ENCODE measurements around the gene MT3.
"Not testable (repeated sequence)": the region's sequence is repeated elsewhere in the genome, so short reads cannot be mapped to it uniquely, and the experiment has no call there.

Gene MT3

DNA sequence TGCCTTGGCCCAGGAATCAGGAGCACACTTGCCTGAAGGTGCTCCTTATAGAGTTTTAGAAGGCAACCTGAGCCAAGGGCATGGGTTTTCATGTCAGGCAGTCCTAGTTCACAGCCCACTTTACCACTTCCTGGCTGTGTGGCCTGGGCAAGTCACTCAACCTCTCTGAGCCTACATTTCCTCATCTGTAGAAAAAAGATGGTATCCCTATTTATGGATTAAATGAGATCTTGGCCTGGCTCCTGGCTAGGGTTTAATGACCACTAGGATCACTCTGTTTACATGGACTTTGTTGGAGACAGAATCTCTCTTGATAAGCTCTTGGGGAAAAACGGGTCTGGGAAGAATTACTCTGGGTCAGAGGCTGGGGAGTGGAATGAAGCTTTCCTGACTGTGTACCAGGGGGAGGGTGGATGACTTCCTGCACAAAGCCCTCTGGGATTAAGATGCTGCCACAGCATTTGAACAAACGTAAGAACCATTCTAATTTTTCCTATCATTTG lies 21.3 kb downstream of the MT3 start:
- DNase-seq, result no peak

GRCh38 chr16:56611281-56611833 lies 22.0 kb downstream of the MT3 start:
- DNase-seq, result no peak

GRCh38 chr16:56613706-56614105 lies 24.4 kb downstream of the MT3 start:
- no peak for DNase-seq

DNA sequence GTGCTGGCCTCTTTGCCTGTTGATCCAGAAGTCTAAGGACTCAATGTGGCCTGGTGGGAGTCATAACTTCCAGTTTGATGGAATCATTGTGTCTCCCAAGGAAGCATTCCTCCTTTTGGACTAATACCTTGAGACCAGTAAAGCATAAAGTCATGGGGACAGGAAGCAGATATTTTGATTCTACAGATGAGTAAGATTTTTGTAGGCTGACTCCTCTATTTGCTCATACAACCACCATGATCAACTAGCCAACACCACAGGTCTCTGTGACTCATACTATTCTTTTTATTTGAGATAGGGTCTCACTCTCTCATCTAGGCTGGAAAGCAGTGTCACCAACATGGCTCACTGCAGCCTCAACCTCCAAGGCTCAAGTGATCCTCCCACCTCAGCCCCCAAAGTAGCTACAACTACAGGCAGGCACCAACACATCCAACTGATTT lies 25.2 kb downstream of the MT3 start:
- DNase-seq, result no peak

DNA sequence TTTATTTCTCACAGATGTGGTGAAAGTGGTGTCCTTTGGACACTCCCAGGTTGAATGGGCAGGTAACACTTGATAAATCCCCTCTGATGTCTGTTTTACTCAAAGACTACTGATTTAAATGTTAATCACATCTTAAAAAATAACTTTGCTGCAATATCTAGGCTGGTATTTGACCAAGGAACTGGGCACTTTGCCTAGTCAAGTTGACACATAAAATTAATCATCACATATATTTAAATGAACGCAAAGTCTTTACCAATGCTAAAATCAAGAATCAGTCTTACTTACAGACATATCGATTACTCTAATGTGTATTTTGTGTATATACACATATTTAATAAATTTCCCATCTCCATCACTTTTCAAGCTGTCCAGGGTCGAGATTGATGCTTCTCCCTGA lies 26.0 kb downstream of the MT3 start:
- no peak for DNase-seq

DNA sequence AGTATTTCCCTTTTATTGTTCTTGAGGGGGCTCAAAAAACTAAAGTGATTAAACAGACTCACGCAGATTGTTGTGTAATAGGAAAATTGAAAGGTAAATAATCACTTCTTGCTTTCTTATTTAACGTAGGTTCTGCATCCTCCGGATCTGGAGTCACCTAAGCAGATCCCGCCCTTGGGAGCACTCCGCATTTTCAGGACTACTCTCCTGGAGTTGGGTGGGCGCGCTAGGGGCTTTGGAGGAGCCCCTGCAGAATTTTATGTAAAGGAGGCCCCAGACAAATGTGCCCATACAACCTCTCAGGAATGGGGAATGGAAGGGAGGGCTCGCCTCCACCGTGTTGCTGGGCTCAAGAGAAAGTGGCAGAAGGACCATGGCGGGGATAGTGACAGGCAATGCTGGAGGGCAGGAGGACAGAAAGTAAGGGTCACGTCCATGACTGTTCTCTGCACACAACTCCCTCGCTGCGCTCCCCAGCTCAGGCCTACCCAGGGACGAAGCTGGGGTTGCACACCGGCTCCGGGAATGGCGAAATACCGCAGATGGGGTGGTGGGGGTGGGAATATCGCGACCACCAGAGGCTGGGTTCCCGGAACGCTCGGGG lies 27.4 kb downstream of the MT3 start:
- DNase-seq, result no peak

DNA sequence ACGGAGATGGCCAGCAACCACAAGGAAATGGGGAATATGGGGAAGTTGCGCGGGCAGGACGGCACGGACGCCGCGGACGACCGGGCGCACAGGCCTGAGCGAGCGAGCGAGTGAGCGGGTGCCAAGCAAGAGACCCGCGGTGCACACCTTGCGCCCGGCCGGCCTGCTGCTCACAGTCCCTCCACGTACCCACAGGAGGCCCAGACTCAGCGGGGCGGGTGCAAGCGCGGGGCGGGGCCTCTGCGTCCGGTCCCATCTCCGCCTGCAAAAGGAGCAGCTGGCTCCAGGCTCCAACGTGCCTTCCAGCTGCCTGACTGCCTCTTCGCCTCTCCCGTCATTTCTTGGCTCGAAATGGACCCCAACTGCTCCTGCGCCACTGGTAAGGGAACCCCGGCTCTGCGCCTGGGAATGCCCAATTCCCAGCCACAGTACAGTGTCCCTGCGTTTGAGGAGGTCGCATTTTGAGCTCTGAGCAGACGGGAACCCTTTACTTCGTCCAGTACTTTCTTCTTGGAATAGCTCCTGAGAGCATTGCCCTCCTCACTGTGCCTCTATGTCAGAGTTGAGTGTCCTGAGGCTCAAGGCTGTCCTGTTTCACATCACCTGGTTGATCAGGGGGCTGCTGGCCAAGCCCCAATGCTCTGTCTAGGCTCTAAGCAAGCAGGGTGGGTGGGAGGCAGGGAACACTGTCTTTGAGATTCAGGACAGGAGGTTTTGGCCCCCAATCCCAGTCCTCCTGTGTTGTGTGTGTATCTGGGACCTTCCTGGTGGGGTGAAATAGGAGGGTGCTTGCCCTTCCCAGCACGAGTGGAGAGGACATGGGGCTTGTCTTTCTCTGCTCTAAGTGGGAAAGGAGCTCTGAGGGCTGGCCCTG lies 28.1 kb downstream of the MT3 start:
- no peak for DNase-seq

- no peak for DNase-seq
Measured at GRCh38 chr16:56618138-56618537, 28.8 kb downstream of the MT3 start.

DNA sequence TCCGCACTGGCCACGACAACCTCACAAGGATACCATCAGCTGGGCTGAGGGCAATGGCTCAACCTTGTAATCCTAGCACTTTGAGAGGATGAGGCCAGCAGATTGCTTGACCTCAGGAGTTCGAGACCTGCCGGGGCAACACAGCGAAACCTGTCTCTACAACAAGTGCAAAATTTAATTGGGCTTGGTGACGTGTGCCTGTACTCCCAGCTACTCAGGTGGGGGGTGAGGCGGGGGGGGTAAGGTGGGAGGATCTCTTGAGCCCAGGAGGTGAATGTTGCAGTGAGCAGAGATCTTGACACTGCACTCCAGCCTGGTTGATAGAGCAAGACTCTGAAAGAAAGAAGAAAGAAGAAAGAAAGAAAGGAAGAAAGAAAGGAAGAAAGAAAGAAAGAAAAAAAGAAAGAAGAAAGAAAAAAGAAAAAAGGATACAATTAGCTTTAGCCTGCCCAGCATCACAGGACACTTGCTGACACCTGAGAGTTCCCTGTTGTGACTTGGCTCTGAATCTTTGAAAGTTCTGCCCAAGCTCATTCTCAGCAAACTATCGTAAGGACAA lies 31.1 kb downstream of the MT3 start:
- no peak for DNase-seq

DNA sequence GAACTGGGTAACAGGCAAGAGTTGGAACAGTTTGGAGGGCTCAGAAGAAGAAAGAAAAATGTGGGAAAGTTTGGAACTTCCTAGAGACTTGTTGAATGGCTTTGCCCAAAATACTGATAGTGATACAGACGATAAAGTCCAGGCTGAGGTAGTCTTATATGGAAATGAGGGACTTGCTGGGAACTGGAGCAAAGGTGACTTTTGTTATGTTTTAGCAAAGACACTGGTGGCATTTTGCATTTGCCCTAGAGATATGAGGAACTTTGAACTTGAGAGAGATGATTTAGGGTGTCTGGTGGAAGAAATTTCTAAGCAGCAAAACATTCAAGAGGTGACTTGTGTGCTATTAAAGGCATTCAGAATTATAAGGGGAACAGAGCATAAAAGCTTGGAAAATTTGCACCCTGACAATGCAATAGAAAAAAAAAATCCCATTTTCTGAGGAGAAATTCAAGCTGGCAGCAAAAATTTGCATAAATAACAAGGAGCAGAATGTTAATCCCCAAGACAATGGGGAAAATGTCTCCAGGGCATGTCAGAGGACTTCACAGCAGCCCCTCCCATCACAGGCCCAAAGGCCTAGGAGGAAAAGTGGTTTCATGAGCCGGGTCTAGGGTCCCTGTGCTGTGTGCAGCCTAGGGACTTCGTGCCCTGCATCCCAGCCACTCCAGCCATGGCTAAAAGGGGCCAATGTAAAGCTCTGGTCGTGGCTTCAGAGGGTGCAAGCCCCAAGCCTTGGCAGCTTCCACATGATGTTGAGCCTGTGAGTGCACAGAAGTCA lies 32.5 kb downstream of the MT3 start:
- DNase-seq, result not testable (repeated sequence)

DNA sequence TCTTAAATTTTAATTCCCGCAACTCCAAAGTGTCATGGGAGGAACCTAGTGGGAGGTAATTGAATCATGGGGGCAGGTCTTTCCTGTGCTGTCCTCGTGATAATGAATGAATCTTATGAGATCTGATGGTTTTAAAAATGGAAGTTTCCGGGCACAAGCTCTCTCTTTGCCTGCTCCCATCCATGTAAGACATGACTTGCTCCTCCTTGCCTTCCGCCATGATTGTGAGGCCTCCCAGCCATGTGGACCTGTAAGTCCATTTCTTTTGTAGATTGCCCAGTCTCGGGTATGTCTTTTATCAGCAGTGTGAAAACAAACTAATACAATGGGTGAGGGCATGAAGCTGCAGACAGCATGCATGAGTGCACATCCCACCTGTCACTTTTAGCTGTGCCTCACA lies 33.9 kb downstream of the MT3 start:
- DNase-seq, result not testable (repeated sequence)

GRCh38 chr16:56623637-56624036 lies 34.3 kb downstream of the MT3 start:
- DNase-seq, result no peak

DNA sequence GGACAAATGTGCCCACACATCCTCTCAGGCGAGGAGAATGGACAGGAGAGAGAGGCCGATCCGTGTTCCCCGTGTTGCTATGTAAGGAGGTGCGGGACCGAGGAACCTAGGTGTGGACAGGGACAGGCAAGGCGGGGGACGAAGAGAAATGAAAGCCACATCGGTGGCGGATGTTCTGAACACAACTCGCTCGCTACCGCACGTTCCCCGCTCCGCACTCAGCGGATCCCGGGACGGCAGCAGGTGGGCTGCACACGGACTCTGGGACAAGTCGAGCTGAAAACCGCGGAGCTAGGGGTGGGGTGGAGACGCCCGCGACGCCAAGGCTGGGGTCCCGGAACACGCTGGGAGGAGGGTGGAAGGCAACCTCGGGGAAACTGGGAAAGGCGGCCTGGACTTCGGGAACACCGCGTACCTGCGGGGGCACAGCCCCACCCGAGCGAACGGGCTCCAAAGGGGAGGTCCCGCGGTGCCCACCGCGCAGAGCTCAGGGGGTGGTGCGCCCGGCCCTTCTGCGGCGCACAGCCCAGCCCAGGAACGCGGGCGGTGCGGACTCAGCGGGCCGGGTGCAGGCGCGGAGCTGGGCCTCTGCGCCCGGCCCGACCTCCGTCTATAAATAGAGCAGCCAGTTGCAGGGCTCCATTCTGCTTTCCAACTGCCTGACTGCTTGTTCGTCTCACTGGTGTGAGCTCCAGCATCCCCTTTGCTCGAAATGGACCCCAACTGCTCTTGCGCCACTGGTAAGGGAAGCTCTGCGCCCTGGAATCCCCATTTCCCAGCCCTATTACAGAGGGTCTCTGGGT lies 36.0 kb downstream of the MT3 start, which contains the start of gene MT1E:
TSS of gene MT1E (plus strand) at position 642 of the 803 bp plus-strand sequence. CDS start at position 713, 71 bp downstream.
- no peak for DNase-seq

GRCh38 chr16:56625943-56626654 lies 36.8 kb downstream of the MT3 start:
- no peak for DNase-seq

GRCh38 chr16:56626685-56627084 lies 37.4 kb downstream of the MT3 start:
- DNase-seq, result no peak

GRCh38 chr16:56628486-56629350 lies 39.4 kb downstream of the MT3 start:
- no peak for DNase-seq

GRCh38 chr16:56629531-56629930 lies 40.2 kb downstream of the MT3 start:
- no peak for DNase-seq

- no peak for DNase-seq
Measured at GRCh38 chr16:56630134-56630533, 40.8 kb downstream of the MT3 start.

DNA sequence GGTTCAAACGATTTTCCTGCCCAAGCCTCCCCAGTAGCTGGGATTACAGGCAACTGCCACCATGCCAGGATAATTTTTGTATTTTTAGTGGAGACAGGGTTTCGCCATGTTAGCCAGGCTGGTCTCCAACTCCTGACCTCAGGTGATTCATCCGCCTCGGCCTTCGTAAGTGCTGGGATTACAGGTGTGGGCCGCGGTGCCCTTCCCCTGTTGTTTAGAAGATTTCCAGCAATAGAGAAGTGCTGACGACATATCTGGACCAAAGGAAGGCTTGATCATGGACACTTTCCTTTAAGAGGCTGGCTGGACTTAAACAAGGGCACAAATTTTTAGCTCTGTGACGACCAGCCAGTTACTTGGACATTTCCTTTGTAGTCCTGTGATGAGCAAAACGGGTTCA lies 41.9 kb downstream of the MT3 start:
- DNase-seq, result no peak

GRCh38 chr16:56631832-56632155 lies 42.5 kb downstream of the MT3 start:
- DNase-seq, result no peak

Measured in NCI-H345 (cell line).